Naive thymus-derived CD4-positive, alpha-beta T cell (primary cell): ENCODE results near the gene CHML. TPM values are rescaled to one million over a fixed set of nuclear protein-coding genes. Genes with fewer than 3 reads are reported as not detected.

Experiments used
- ATAC-seq: fragments of 150-1000 bp; cut with Tn5 transposase; 2 replicates; pipeline ENCODE4 v1.10.0; 2021; ENCODE audit warnings: mild to moderate bottlenecking, moderate library complexity
- CTCF ChIA-PET: fragments of 350-600 bp; sonication (Branson Sonifier 250); formaldehyde crosslinking; loops from one replicate; lab custom pipeline; 2021; ENCODE audit warnings: antibody characterized with exemption; lab: Charles Lee
- POLR2A ChIA-PET: fragments of 350-600 bp; sonication (Branson Sonifier 250); formaldehyde crosslinking; loops from one replicate; lab custom pipeline; 2021; ENCODE audit warnings: antibody characterized with exemption, inconsistent platforms; lab: Charles Lee
- DNase-seq, 9 donors: peaks; one replicate each; pipeline versions ENCODE4 v3.0.0 to v3.0.0-alpha.2; 2020 to 2022; ENCODE audit warnings: mixed read lengths in 1 of 9
- H3K27ac ChIP-seq: one replicate; pipeline ENCODE4 v1.7.0; 2013; ENCODE audit warnings: mild to moderate bottlenecking, low read depth, low read length, moderate library complexity
- H3K27me3 ChIP-seq, 2 donors: one replicate each; pipeline ENCODE4 v1.7.0; 2013; ENCODE audit warnings: low read length in 2 of 2, mild to moderate bottlenecking in 2 of 2, moderate library complexity in 2 of 2; ENCODE audit not compliant: control insufficient read depth in 2 of 2, insufficient read depth in 2 of 2
- H3K36me3 ChIP-seq, 3 experiments: 1 replicate in 2 of 3; 2 replicates in 1 of 3; pipeline ENCODE4 v1.7.0; 2013; ENCODE audit warnings: low read length in 3 of 3, mild to moderate bottlenecking in 3 of 3, moderate library complexity in 1 of 3; ENCODE audit not compliant: insufficient read depth in 3 of 3, control insufficient read depth in 2 of 3
- H3K4me1 ChIP-seq, 2 donors: one replicate each; pipeline ENCODE4 v1.7.0; 2013; ENCODE audit warnings: low read length in 2 of 2, mild to moderate bottlenecking in 2 of 2, moderate library complexity in 1 of 2; ENCODE audit not compliant: control insufficient read depth in 2 of 2, insufficient read depth in 2 of 2
- H3K4me3 ChIP-seq: 2 replicates; pipeline ENCODE4 v1.7.0; 2013; ENCODE audit warnings: mild to moderate bottlenecking, low read length
- H3K9me3 ChIP-seq, 3 experiments: 1 replicate in 2 of 3; 2 replicates in 1 of 3; pipeline ENCODE4 v1.7.0; 2013; ENCODE audit warnings: low read length in 3 of 3; ENCODE audit not compliant: control insufficient read depth in 2 of 3
- H3K27ac Mint-ChIP-seq, 9 donors: one replicate each; pipeline ENCODE4 v1.8.0; 2020 to 2022; ENCODE audit warnings: mixed read lengths in 9 of 9, mild to moderate bottlenecking in 8 of 9, moderate library complexity in 5 of 9, inconsistent platforms in 2 of 9
- H3K27me3 Mint-ChIP-seq, 5 donors: one replicate each; pipeline ENCODE4 v1.8.0; 2021 to 2022; ENCODE audit warnings: mixed read lengths in 5 of 5, mild to moderate bottlenecking in 1 of 5
- H3K36me3 Mint-ChIP-seq, 5 donors: one replicate each; pipeline ENCODE4 v1.8.0; 2020 to 2022; ENCODE audit warnings: mixed read lengths in 5 of 5, mild to moderate bottlenecking in 3 of 5, inconsistent platforms in 1 of 5
- H3K4me1 Mint-ChIP-seq, 7 donors: one replicate each; pipeline ENCODE4 v1.8.0; 2020 to 2022; ENCODE audit warnings: mixed read lengths in 7 of 7, mild to moderate bottlenecking in 3 of 7, inconsistent platforms in 1 of 7
- H3K4me3 Mint-ChIP-seq, 10 donors: one replicate each; pipeline ENCODE4 v1.8.0; 2020 to 2022; ENCODE audit warnings: mild to moderate bottlenecking in 10 of 10, mixed read lengths in 10 of 10, moderate library complexity in 6 of 10, inconsistent platforms in 2 of 10
- H3K9me3 Mint-ChIP-seq, 11 donors: one replicate each; pipeline ENCODE4 v1.8.0; 2020 to 2022; ENCODE audit warnings: mixed read lengths in 11 of 11, mild to moderate bottlenecking in 4 of 11, inconsistent platforms in 1 of 11, moderate library complexity in 1 of 11
- intact Hi-C, 2 donors: fragments of 100-400 bp; cut with micrococcal nuclease; formaldehyde crosslinking; loops; one replicate each; pipeline ENCODE4 v1.15.1; 2023
- polyA plus RNA-seq, 2 donors: library from polyadenylated mRNA; unstranded; fragments of 300-500 nt; fragmentation: Illumina TruSeq; gene quantifications; one replicate each; pipeline ENCODE4 v1.2.3, GENCODE V29; 2021
- total RNA-seq, 6 experiments: library from RNA in 5 of 6; stranded (reverse) in 5 of 6; gene quantifications; 1 replicate in 5 of 6; 2 replicates in 1 of 6; pipeline ENCODE4 v1.2.3 and lab custom pipeline; 2021 to 2026

Gene CHML
- total and polyA plus RNA-seq, 7 experiments from 2014 or later, result 6.6 to 18.3 (median 11.6) TPM

- Mint-ChIP-seq H3K27me3 (no peaks in the 10 kb centered on the region), H3K4me3 (no peak overlapping the region), H3K27ac (peak overlapping the region in 2 of 9 donors; percentile 33 to 88), H3K4me1 (peaks cover 0 to 1% (median 0%) of the 10 kb centered on the region in 7 donors), H3K9me3 (no peaks in the 10 kb centered on the region), H3K36me3 (peaks cover 1 to 17% (median 11%) of the 10 kb centered on the region in 5 donors)
- intact Hi-C loops, result no loop called here
- Histone ChIP-seq H3K4me1 (peaks cover 0 to 3% of the 10 kb centered on the region in 2 donors), H3K4me3 (no peak overlapping the region), H3K27ac (no peak overlapping the region), H3K27me3 (no peaks in the 10 kb centered on the region), H3K9me3 (no peaks in the 10 kb centered on the region), H3K36me3 (no peaks in the 10 kb centered on the region)
- POLR2A ChIA-PET, result no interaction called here
- DNase-seq, result no peak
- no peak for ATAC-seq
- CTCF ChIA-PET, result no interaction called here
Measured at GRCh38 chr1:241607497-241607896, 32.7 kb downstream of the CHML start.

GRCh38 chr1:241606544-241606943 is 33.6 kb downstream of the CHML start:
- peaks cover 0 to 6% (median 0%) of the 10 kb centered on the region in 3 experiments for H3K36me3 ChIP-seq
- no peak for ATAC-seq
- Mint-ChIP-seq H3K27me3 (no peaks in the 10 kb centered on the region), H3K27ac (no peak overlapping the region), H3K36me3 (peaks cover 4 to 26% (median 20%) of the 10 kb centered on the region in 5 donors), H3K9me3 (no peaks in the 10 kb centered on the region), H3K4me3 (no peak overlapping the region), H3K4me1 (peaks cover 0 to 6% (median 0%) of the 10 kb centered on the region in 7 donors)
- H3K9me3 ChIP-seq, result no peaks in the 10 kb centered on the region
- ChIA-PET CTCF (no interaction called here), POLR2A (no interaction called here)
- no peak overlapping the region for H3K4me3 ChIP-seq
- H3K27ac ChIP-seq, result no peak overlapping the region
- DNase-seq, result no peak
- intact Hi-C loops, result no loop called here
- H3K27me3 ChIP-seq, result no peaks in the 10 kb centered on the region
- H3K4me1 ChIP-seq, result peaks cover 0 to 3% of the 10 kb centered on the region in 2 donors

- Histone ChIP-seq H3K4me3 (no peak overlapping the region), H3K27ac (no peak overlapping the region), H3K27me3 (no peaks in the 10 kb centered on the region), H3K4me1 (no peaks in the 10 kb centered on the region), H3K36me3 (peaks cover 0 to 6% (median 0%) of the 10 kb centered on the region in 3 experiments), H3K9me3 (no peaks in the 10 kb centered on the region)
- Mint-ChIP-seq H3K9me3 (peaks cover 0 to 2% (median 0%) of the 10 kb centered on the region in 11 donors), H3K4me3 (no peak overlapping the region), H3K27ac (no peak overlapping the region), H3K4me1 (peaks cover 0 to 7% (median 0%) of the 10 kb centered on the region in 7 donors), H3K36me3 (peaks cover 7 to 36% (median 29%) of the 10 kb centered on the region in 5 donors), H3K27me3 (no peaks in the 10 kb centered on the region)
- no peak for ATAC-seq
- ChIA-PET POLR2A (no interaction called here), CTCF (no interaction called here)
- DNase-seq, result no peak
- intact Hi-C loops, result no loop called here
Measured at GRCh38 chr1:241605146-241605805, 34.9 kb downstream of the CHML start.

GRCh38 chr1:241603731-241604245 is 36.4 kb downstream of the CHML start:
- intact Hi-C loops, result no loop called here

GRCh38 chr1:241600496-241600901 is 39.7 kb downstream of the CHML start:
- H3K9me3 ChIP-seq, result no peaks in the 10 kb centered on the region
- H3K4me3 Mint-ChIP-seq, result no peak overlapping the region
- no peak for ATAC-seq
- CTCF ChIA-PET, result no interaction called here
- peaks cover 0 to 9% (median 0%) of the 10 kb centered on the region in 3 experiments for H3K36me3 ChIP-seq
- no peak overlapping the region for H3K4me3 ChIP-seq
- intact Hi-C loops, result no loop called here
- peaks cover 0 to 7% (median 0%) of the 10 kb centered on the region in 7 donors for H3K4me1 Mint-ChIP-seq
- no peaks in the 10 kb centered on the region for H3K27me3 Mint-ChIP-seq
- no peaks in the 10 kb centered on the region for H3K4me1 ChIP-seq
- H3K36me3 Mint-ChIP-seq, result peaks cover 7 to 37% (median 36%) of the 10 kb centered on the region in 5 donors
- H3K27ac ChIP-seq, result no peak overlapping the region
- no peak for DNase-seq
- POLR2A ChIA-PET, result no interaction called here
- no peak overlapping the region for H3K27ac Mint-ChIP-seq
- no peaks in the 10 kb centered on the region for H3K27me3 ChIP-seq
- peaks cover 0 to 2% (median 0%) of the 10 kb centered on the region in 11 donors for H3K9me3 Mint-ChIP-seq

More at GRCh38 chr1:241603731-241604245, 36.4 kb downstream of the CHML start:
- Mint-ChIP-seq H3K27ac (no peak overlapping the region), H3K4me1 (peaks cover 0 to 7% (median 0%) of the 10 kb centered on the region in 7 donors), H3K27me3 (no peaks in the 10 kb centered on the region), H3K4me3 (no peak overlapping the region), H3K9me3 (peaks cover 0 to 2% (median 0%) of the 10 kb centered on the region in 11 donors), H3K36me3 (peaks cover 7 to 36% (median 29%) of the 10 kb centered on the region in 5 donors)
- POLR2A ChIA-PET, result no interaction called here
- Histone ChIP-seq H3K27ac (no peak overlapping the region), H3K4me1 (no peaks in the 10 kb centered on the region), H3K36me3 (peaks cover 0 to 6% (median 0%) of the 10 kb centered on the region in 3 experiments), H3K27me3 (no peaks in the 10 kb centered on the region), H3K9me3 (no peaks in the 10 kb centered on the region), H3K4me3 (no peak overlapping the region)
- DNase-seq (no peak), ATAC-seq (no peak)
- CTCF ChIA-PET, result no interaction called here

GRCh38 chr1:241598249-241598648 is 41.9 kb downstream of the CHML start:
- Histone ChIP-seq H3K36me3 (peaks cover 0 to 9% (median 0%) of the 10 kb centered on the region in 3 experiments), H3K4me1 (no peaks in the 10 kb centered on the region), H3K27ac (no peak overlapping the region), H3K4me3 (no peak overlapping the region), H3K27me3 (no peaks in the 10 kb centered on the region), H3K9me3 (no peaks in the 10 kb centered on the region)
- POLR2A ChIA-PET, result no interaction called here
- Mint-ChIP-seq H3K4me3 (no peak overlapping the region), H3K27me3 (no peaks in the 10 kb centered on the region), H3K9me3 (peaks cover 0 to 2% (median 0%) of the 10 kb centered on the region in 11 donors), H3K36me3 (peaks cover 7 to 46% (median 25%) of the 10 kb centered on the region in 5 donors), H3K4me1 (peaks cover 0 to 7% (median 0%) of the 10 kb centered on the region in 7 donors), H3K27ac (no peak overlapping the region)
- no peak for ATAC-seq
- intact Hi-C loops, result no loop called here
- CTCF ChIA-PET, result interaction anchor here (0.9 kb wide), 1 partner anchor 13 kb away, joined by 3 read pairs; no protein-coding TSS in a partner anchor
- DNase-seq, result no peak
